ENCODE measurements around the gene MUC22.
"Not testable (repeated sequence)": the region's sequence is repeated elsewhere in the genome, so short reads cannot be mapped to it uniquely, and the experiment has no call there.

GRCh38 chr6:31021705-31022531, 11.6 kb downstream of the MUC22 start:
- not testable (repeated sequence) for TF ChIP-seq EZH2 (IDR thresholded peaks at IDR 0.05; ENCODE audit: borderline replicate concordance, control insufficient read depth, low read depth, low read length); CTCF (IDR thresholded peaks at IDR 0.05 in 2 of 3, conservative IDR thresholded peaks at IDR 0.05 in 1 of 3; ENCODE audit: control insufficient read depth in 2 of 3, extremely low read depth in 1 of 3, insufficient read depth in 1 of 3, low read depth in 3 of 3, low read length in 3 of 3); TARDBP (IDR thresholded peaks at IDR 0.05; ENCODE audit: borderline replicate concordance); CUX1 (IDR thresholded peaks at IDR 0.05; ENCODE audit: insufficient replicate concordance, low read depth, low read length); POLR2AphosphoS2 (IDR thresholded peaks at IDR 0.05; ENCODE audit: low read depth, low read length); RCOR1 (conservative IDR thresholded peaks at IDR 0.05; ENCODE audit: low read depth, low read length); CREB1 (IDR thresholded peaks at IDR 0.05; ENCODE audit: low read depth); HCFC1 (IDR thresholded peaks at IDR 0.05; ENCODE audit: low read length); ESRRA (IDR thresholded peaks at IDR 0.05; ENCODE audit: low read length); POU2F2 (IDR thresholded peaks at IDR 0.05; ENCODE audit: borderline replicate concordance, low read depth, low read length)

All from GM12878 (cell line).